ENCODE results near the gene RBMS1.

DNA sequence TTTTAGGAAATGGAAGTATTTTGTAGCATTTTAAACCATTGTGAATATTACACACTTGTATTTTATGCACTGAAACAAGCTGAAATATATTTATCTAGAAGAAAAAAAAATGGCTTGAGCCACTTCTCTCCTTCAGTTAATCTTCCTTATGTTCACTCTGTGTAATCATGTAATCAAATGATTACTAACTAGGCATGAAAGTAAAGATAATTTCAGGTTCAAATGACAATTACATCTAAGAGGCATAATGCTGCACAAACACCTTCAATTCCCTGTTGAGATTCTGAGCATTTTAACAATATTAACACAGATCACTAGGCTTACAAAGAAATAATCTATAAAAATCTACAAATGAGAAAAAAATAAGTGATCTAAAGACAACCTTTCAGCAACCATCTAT lies 173.9 kb downstream of the RBMS1 start:
- TF ChIP-seq EZH2 (IDR thresholded peaks at IDR 0.05; ENCODE audit: low read length), result no peak
- TF ChIP-seq, protein P1, sequence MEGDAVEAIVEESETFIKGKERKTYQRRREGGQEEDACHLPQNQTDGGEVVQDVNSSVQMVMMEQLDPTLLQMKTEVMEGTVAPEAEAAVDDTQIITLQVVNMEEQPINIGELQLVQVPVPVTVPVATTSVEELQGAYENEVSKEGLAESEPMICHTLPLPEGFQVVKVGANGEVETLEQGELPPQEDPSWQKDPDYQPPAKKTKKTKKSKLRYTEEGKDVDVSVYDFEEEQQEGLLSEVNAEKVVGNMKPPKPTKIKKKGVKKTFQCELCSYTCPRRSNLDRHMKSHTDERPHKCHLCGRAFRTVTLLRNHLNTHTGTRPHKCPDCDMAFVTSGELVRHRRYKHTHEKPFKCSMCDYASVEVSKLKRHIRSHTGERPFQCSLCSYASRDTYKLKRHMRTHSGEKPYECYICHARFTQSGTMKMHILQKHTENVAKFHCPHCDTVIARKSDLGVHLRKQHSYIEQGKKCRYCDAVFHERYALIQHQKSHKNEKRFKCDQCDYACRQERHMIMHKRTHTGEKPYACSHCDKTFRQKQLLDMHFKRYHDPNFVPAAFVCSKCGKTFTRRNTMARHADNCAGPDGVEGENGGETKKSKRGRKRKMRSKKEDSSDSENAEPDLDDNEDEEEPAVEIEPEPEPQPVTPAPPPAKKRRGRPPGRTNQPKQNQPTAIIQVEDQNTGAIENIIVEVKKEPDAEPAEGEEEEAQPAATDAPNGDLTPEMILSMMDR (optimal IDR thresholded peaks at IDR 0.05 in 1 of 3, IDR thresholded peaks at IDR 0.05 in 1 of 3, conservative IDR thresholded peaks at IDR 0.05 in 1 of 3; ENCODE audit: extremely low read depth in 1 of 3, insufficient read depth in 2 of 3, low read length in 3 of 3), result no peak

Data from keratinocyte (primary cell).